IMR-90 (cell line): ENCODE results near the gene DDR1. TPM values are rescaled to one million over a fixed set of nuclear protein-coding genes. Genes with fewer than 3 reads are reported as not detected.

ENCODE experiments used
- ATAC-seq: fragments of 200-7000 bp; cut with Tn5 transposase; 2 replicates; pipeline ENCODE4 v1.9.1; 2020; ENCODE audit warnings: low read depth, mild to moderate bottlenecking, moderate library complexity
- BruUV-seq: library from RNA; stranded (reverse); fragments of 400-500 nt; replicated peaks from 2 replicates; lab custom pipeline; 2021; lab: Mats Ljungman, UMichigan
- CTCF ChIA-PET: fragments of 300-600 bp; formaldehyde crosslinking; extraction: SDS; loops from one replicate; lab custom pipeline; 2021; ENCODE audit warnings: antibody characterized with exemption; lab: Yijun Ruan, JAX
- POLR2A ChIA-PET: fragments of 300-600 bp; sonication (Branson Sonifier 250); formaldehyde crosslinking; loops from one replicate; lab custom pipeline; 2022; ENCODE audit warnings: antibody characterized with exemption; ENCODE audit not compliant: unreplicated experiment; lab: Charles Lee
- DNase-seq: peaks from one replicate; pipeline ENCODE4 v3.0.0; 2013
- H2AFZ ChIP-seq: replicated peaks from 2 replicates; pipeline ENCODE3; 2013; ENCODE audit warnings: low read length, mild to moderate bottlenecking; ENCODE audit not compliant: poor library complexity
- H2AK5ac ChIP-seq: 2 replicates; pipeline ENCODE4 v1.6.1; 2013; ENCODE audit warnings: low read depth, low read length, inconsistent platforms
- H2AK9ac ChIP-seq: replicated peaks from 2 replicates; pipeline ENCODE3; 2013; ENCODE audit warnings: mild to moderate bottlenecking, low read depth, low read length, moderate library complexity; ENCODE audit not compliant: poor library complexity
- H2BK120ac ChIP-seq: 2 replicates; pipeline ENCODE4 v1.6.1; 2013; ENCODE audit warnings: low read depth, low read length, inconsistent platforms
- H2BK15ac ChIP-seq: 3 replicates; pipeline ENCODE4 v1.6.1; 2013; ENCODE audit warnings: low read depth, low read length, inconsistent platforms
- H2BK20ac ChIP-seq: 2 replicates; pipeline ENCODE4 v1.6.1; 2013; ENCODE audit warnings: low read depth, mild to moderate bottlenecking, inconsistent platforms, low read length, moderate library complexity
- H2BK5ac ChIP-seq: 2 replicates; pipeline ENCODE4 v1.6.1; 2013; ENCODE audit warnings: mild to moderate bottlenecking, low read depth, low read length, inconsistent platforms; ENCODE audit not compliant: poor library complexity, severe bottlenecking
- H3K14ac ChIP-seq: replicated peaks from 2 replicates; pipeline ENCODE4 v1.6.1; 2013; ENCODE audit warnings: low read depth, low read length, inconsistent platforms
- H3K18ac ChIP-seq: 2 replicates; pipeline ENCODE4 v1.6.1; 2013; ENCODE audit warnings: low read depth, low read length, control low read depth
- H3K23ac ChIP-seq: 2 replicates; pipeline ENCODE4 v1.6.1; 2013; ENCODE audit warnings: low read depth, low read length, inconsistent platforms
- H3K27ac ChIP-seq: 2 replicates; pipeline ENCODE4 v1.5.1; 2013; ENCODE audit warnings: mild to moderate bottlenecking, control low read depth, low read length; ENCODE audit not compliant: insufficient read depth
- H3K27me3 ChIP-seq: 2 replicates; pipeline ENCODE4 v1.6.1; 2013; ENCODE audit warnings: low read length; ENCODE audit not compliant: control insufficient read depth, insufficient read depth
- H3K36me3 ChIP-seq: 2 replicates; pipeline ENCODE4 v1.6.1; 2013; ENCODE audit warnings: low read length, mixed read lengths; ENCODE audit not compliant: control insufficient read depth, insufficient read depth
- H3K4ac ChIP-seq: 2 replicates; pipeline ENCODE4 v1.6.1; 2013; ENCODE audit warnings: low read depth, low read length, inconsistent platforms
- H3K4me1 ChIP-seq: 2 replicates; pipeline ENCODE4 v1.6.1; 2013; ENCODE audit warnings: low read length, mixed read lengths; ENCODE audit not compliant: control insufficient read depth, insufficient read depth
- H3K4me2 ChIP-seq: 2 replicates; pipeline ENCODE4 v1.6.1; 2013; ENCODE audit warnings: low read depth, mild to moderate bottlenecking, control low read depth, low read length, moderate library complexity
- H3K4me3 ChIP-seq: 2 replicates; pipeline ENCODE4 v1.5.1; 2013; ENCODE audit warnings: low read depth, mild to moderate bottlenecking, control low read depth, low read length, moderate library complexity; ENCODE audit not compliant: insufficient read depth
- H3K56ac ChIP-seq: 2 replicates; pipeline ENCODE4 v1.6.1; 2013; ENCODE audit warnings: low read length, inconsistent platforms; ENCODE audit not compliant: insufficient read depth; ENCODE audit errors: extremely low read depth
- H3K79me1 ChIP-seq, 2 experiments: 2 replicates each; pipeline ENCODE4 v1.6.1; 2013; ENCODE audit warnings: low read length in 2 of 2, inconsistent platforms in 1 of 2, low read depth in 1 of 2
- H3K9ac ChIP-seq: 2 replicates; pipeline ENCODE4 v1.6.1; 2013; ENCODE audit warnings: low read depth, low read length, control low read depth
- H3K9me1 ChIP-seq: 2 replicates; pipeline ENCODE4 v1.6.1; 2013; ENCODE audit warnings: low read length, inconsistent platforms; ENCODE audit not compliant: insufficient read depth
- H3K9me3 ChIP-seq: 2 replicates; pipeline ENCODE4 v1.6.1; 2013; ENCODE audit warnings: low read length; ENCODE audit not compliant: control insufficient read depth, insufficient read depth
- H4K20me1 ChIP-seq: 2 replicates; pipeline ENCODE4 v1.6.1; 2013; ENCODE audit warnings: low read length, inconsistent platforms; ENCODE audit not compliant: insufficient read depth
- H4K5ac ChIP-seq: 2 replicates; pipeline ENCODE4 v1.6.1; 2013; ENCODE audit warnings: mild to moderate bottlenecking, low read depth, low read length, control low read depth
- H4K8ac ChIP-seq, 2 experiments: 2 replicates each; pipeline ENCODE4 v1.6.1; 2013; ENCODE audit warnings: low read depth in 2 of 2, low read length in 2 of 2, control low read depth in 1 of 2, inconsistent platforms in 1 of 2
- H4K91ac ChIP-seq: 2 replicates; pipeline ENCODE4 v1.6.1; 2013; ENCODE audit warnings: low read depth, low read length, inconsistent platforms; ENCODE audit not compliant: insufficient read depth
- MAFK ChIP-seq: IDR thresholded peaks from 2 replicates; pipeline ENCODE4 v1.6.1; 2012; ENCODE audit warnings: low read depth, low read length, improper control_type of control experiment
- WGBS, 2 experiments: methylation state at CpG; one replicate each; pipeline versions ENCODE4 v1.1.5 to v1.1.7; 2013; ENCODE audit warnings: missing lambda C conversion rate in 2 of 2; ENCODE audit not compliant: insufficient read length in 1 of 2; ENCODE audit errors: extremely low coverage in 2 of 2; 5-methylcytosine and 5-hydroxymethylcytosine counted together
- dilution Hi-C: fragments of 300-500 bp; cut with HindIII; formaldehyde crosslinking; loops from one replicate; pipeline ENCODE4 v1.14.3; 2018; ENCODE audit warnings: low sequenced_read_pairs; ENCODE audit not compliant: unreplicated experiment
- in situ Hi-C: fragments of 300-500 bp; cut with MboI; formaldehyde crosslinking; loops from 3 replicates; pipeline ENCODE4 v1.14.3; 2019; ENCODE audit warnings: low sequenced_read_pairs, inconsistent platforms, mixed read lengths
- intact Hi-C: fragments of 100-400 bp; cut with micrococcal nuclease; formaldehyde crosslinking; loops from 2 replicates; pipeline ENCODE4 v1.10.0; 2022
- polyA plus RNA-seq, 3 experiments: library from polyadenylated mRNA; depleted of rRNA; stranded (reverse); fragments of >200 nt; gene quantifications; 2 replicates each; pipeline ENCODE4 v1.2.3, GENCODE V29; 2012; ENCODE audit warnings: low replicate concordance in 1 of 3
- total RNA-seq: library from RNA; depleted of rRNA; stranded (reverse); fragments of >200 nt; gene quantifications from 2 replicates; pipeline ENCODE4 v1.2.3, GENCODE V29; 2012
- TF ChIP-seq, protein P1 (sequence below): conservative IDR thresholded peaks from 2 replicates; pipeline ENCODE4 v1.5.1; 2012; ENCODE audit warnings: mild to moderate bottlenecking, low read depth, low read length, improper control_type of control experiment

The DDR1 gene
- total and polyA plus RNA-seq, 2 of the 4 experiments (the other 2 are of a cell fraction): 5.6 to 19.6 TPM

DNA sequence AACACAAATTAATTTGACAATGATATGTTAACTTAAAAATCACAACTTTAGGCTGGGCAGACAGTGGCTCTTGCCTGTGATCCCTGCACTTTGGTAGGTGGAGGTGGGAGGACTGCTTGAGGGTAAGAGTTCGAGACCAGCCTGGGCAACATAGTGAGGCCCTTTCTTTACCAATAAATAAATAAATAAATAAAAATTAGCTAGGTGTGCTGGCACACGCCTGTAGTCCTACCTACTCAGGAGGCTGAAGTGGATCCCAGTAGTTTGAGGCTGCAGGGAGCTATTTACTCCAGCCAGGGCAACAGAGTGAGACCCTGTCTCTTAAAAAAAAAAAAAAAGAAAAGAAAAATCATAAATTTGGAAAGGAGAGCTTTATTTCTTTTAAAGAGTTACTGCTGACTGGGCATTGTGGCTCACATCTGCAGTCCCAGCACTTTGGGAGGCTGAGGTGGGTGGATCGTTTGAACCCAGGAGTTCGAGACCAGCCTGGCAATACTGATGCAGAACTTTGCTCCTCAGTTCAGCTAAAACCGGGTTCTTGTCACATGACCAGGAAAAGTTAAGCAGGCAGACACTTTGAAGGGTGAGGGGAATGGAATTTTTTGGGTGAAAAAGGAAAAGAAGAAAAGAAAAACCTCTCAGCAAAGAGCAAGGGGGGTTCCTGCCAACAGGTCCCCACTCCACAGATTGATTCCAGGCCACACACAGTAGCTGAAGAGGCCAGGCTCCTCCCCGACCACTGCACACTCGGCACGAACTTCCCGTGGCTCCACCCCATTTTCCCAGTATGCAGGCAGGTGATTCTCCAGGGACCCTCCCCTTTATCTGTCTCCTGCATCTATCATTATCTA is 44.0 kb upstream of the DDR1 start:
- in situ Hi-C loops: no loop called here
- Histone ChIP-seq H4K20me1 (no peaks in the 10 kb centered on the region), H2BK20ac (no peak overlapping the region), H2AK5ac (no peak overlapping the region), H3K27me3 (no peaks in the 10 kb centered on the region; the same call in 1 of the 2 replicates), H3K4ac (no peak overlapping the region), H3K23ac (no peak overlapping the region), H3K14ac (no peak overlapping the region), H2AK9ac (no peak overlapping the region), H4K91ac (no peak overlapping the region), H3K27ac (no peak overlapping the region), H3K4me3 (no peak overlapping the region), H3K56ac (no peak overlapping the region), H3K4me1 (peaks cover 17% of the 10 kb centered on the region), H3K9me3 (no peaks in the 10 kb centered on the region), H3K4me2 (no peak overlapping the region), H2BK120ac (no peak overlapping the region), H2AFZ (no peak overlapping the region), H3K36me3 (no peaks in the 10 kb centered on the region), H3K18ac (no peak overlapping the region), H3K9ac (no peak overlapping the region), H4K8ac (no peak overlapping the region), H3K79me1 (no peaks in the 10 kb centered on the region), H2BK15ac (no peak overlapping the region), H3K9me1 (peaks cover 4% of the 10 kb centered on the region; the same call in 1 of the 2 replicates), H2BK5ac (no peak overlapping the region), H4K5ac (no peak overlapping the region)
- dilution Hi-C loops: no loop called here
- TF ChIP-seq, protein P1, sequence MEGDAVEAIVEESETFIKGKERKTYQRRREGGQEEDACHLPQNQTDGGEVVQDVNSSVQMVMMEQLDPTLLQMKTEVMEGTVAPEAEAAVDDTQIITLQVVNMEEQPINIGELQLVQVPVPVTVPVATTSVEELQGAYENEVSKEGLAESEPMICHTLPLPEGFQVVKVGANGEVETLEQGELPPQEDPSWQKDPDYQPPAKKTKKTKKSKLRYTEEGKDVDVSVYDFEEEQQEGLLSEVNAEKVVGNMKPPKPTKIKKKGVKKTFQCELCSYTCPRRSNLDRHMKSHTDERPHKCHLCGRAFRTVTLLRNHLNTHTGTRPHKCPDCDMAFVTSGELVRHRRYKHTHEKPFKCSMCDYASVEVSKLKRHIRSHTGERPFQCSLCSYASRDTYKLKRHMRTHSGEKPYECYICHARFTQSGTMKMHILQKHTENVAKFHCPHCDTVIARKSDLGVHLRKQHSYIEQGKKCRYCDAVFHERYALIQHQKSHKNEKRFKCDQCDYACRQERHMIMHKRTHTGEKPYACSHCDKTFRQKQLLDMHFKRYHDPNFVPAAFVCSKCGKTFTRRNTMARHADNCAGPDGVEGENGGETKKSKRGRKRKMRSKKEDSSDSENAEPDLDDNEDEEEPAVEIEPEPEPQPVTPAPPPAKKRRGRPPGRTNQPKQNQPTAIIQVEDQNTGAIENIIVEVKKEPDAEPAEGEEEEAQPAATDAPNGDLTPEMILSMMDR: no peak
- TF ChIP-seq MAFK: peak; percentile 27; the same call in 1 of the 2 replicates
- ChIA-PET POLR2A (interaction anchor here (0.6 kb wide), 2 partner anchors 44 to 103 kb away, joined by 3 to 4 read pairs; partner anchors contain the start of gene DDR1), CTCF (no interaction called here)
- WGBS, 2 experiments: no CpG with 5 or more reads among the region's 9 CpGs
- no peak for ATAC-seq
- no peak for DNase-seq
- no TSS peak for BruUV-seq
- intact Hi-C loops: no loop called here
